GM12878 (cell line): ENCODE data around the gene GPR141. TPM values are rescaled to one million over a fixed set of nuclear protein-coding genes. Genes with fewer than 3 reads are reported as not detected.

Experiments used
- ATAC-seq: fragments of 200-7000 bp; cut with Tn5 transposase; 3 replicates; pipeline ENCODE4 v1.9.1; 2020; ENCODE audit warnings: mild to moderate bottlenecking, moderate library complexity
- BruUV-seq: library from RNA; stranded (reverse); fragments of 400-500 nt; replicated peaks from 2 replicates; lab custom pipeline; 2021; lab: Mats Ljungman, UMichigan
- CTCF ChIA-PET: fragments of 300-600 bp; sonication (Branson Sonifier 250); formaldehyde crosslinking; extraction: SDS; loops from one replicate; lab custom pipeline; 2021; ENCODE audit warnings: inconsistent platforms; lab: Yijun Ruan, JAX
- POLR2A ChIA-PET: fragments of 350-600 bp; formaldehyde crosslinking; extraction: SDS; loops from one replicate; lab custom pipeline; 2021; ENCODE audit warnings: inconsistent platforms; lab: Charles Lee
- RAD21 ChIA-PET: fragments of 300-600 bp; sonication (Branson Sonifier 250); formaldehyde crosslinking; loops from one replicate; lab custom pipeline; 2023; ENCODE audit warnings: antibody characterized with exemption; ENCODE audit not compliant: unreplicated experiment; lab: Charles Lee
- SMC1A ChIA-PET: fragments of 300-600 bp; sonication (Branson Sonifier 250); formaldehyde crosslinking; loops from one replicate; lab custom pipeline; 2023; ENCODE audit not compliant: unreplicated experiment, uncharacterized antibody; lab: Charles Lee
- DNase-seq: peaks from one replicate; pipeline ENCODE4 v3.0.0-alpha.2; 2011; ENCODE audit warnings: low read depth, low spot score
- FAIRE-seq: peaks from 3 replicates; lab custom pipeline; 2011; peaks lifted over from hg19 to GRCh38; lab: Jason Lieb, UNC
- H2AFZ ChIP-seq: 2 replicates; pipeline ENCODE4 v1.6.0; 2011; ENCODE audit warnings: low read depth, low read length, control low read depth; ENCODE audit not compliant: control insufficient read depth
- H3K27ac ChIP-seq: 2 replicates; pipeline ENCODE4 v1.5.1; 2011; ENCODE audit warnings: control low read depth; ENCODE audit not compliant: control insufficient read depth, insufficient read depth
- H3K27me3 ChIP-seq, 2 experiments: replicated peaks in 1 of 2; 2 replicates each; pipeline versions ENCODE4 v1.6.0 to v1.6.1; 2011; ENCODE audit warnings: low read length in 1 of 2; ENCODE audit not compliant: control insufficient read depth in 2 of 2, insufficient read depth in 2 of 2
- H3K36me3 ChIP-seq, 2 experiments: 2 replicates each; pipeline ENCODE4 v1.5.1; 2011; ENCODE audit warnings: low read length in 1 of 2; ENCODE audit not compliant: control insufficient read depth in 2 of 2, insufficient read depth in 2 of 2
- H3K4me1 ChIP-seq: 2 replicates; pipeline ENCODE4 v1.6.1; 2011; ENCODE audit warnings: mild to moderate bottlenecking, low read length, moderate library complexity, mixed read lengths; ENCODE audit not compliant: control insufficient read depth, insufficient read depth
- H3K4me2 ChIP-seq: 2 replicates; pipeline ENCODE4 v1.6.0; 2011; ENCODE audit warnings: control low read depth; ENCODE audit not compliant: control insufficient read depth, insufficient read depth
- H3K4me3 ChIP-seq: fragments of 200-600 bp; sonication (generic); 2 replicates; pipeline ENCODE4 v1.5.1; 2016
- H3K79me2 ChIP-seq: 2 replicates; pipeline ENCODE4 v1.6.0; 2011; ENCODE audit warnings: low read length; ENCODE audit not compliant: control insufficient read depth, insufficient read depth
- H3K9ac ChIP-seq: 2 replicates; pipeline ENCODE4 v1.8.0; 2011; ENCODE audit warnings: low read length, control low read depth, mixed read lengths; ENCODE audit not compliant: control insufficient read depth, insufficient read depth
- H3K9me3 ChIP-seq: replicated peaks from 3 replicates; pipeline ENCODE4 v1.5.1; 2011; ENCODE audit warnings: mild to moderate bottlenecking, low read length; ENCODE audit not compliant: control insufficient read depth, insufficient read depth
- H4K20me1 ChIP-seq: 2 replicates; pipeline ENCODE4 v1.6.0; 2011; ENCODE audit not compliant: control insufficient read depth, insufficient read depth
- CHD1 ChIP-seq: IDR thresholded peaks from 2 replicates; pipeline ENCODE4 v1.6.1; 2012; ENCODE audit warnings: low read depth, low read length, improper control_type of control experiment
- CTCF ChIP-seq, 3 experiments: IDR thresholded peaks in 2 of 3; conservative IDR thresholded peaks in 1 of 3; 2 replicates each; pipeline ENCODE4 v1.5.1; 2011; ENCODE audit warnings: low read depth in 3 of 3, low read length in 3 of 3, mild to moderate bottlenecking in 3 of 3, control low read depth in 2 of 3, moderate library complexity in 2 of 3, inconsistent platforms in 1 of 3, mixed read lengths in 1 of 3; ENCODE audit not compliant: control insufficient read depth in 2 of 3, insufficient read depth in 1 of 3; ENCODE audit errors: extremely low read depth in 1 of 3
- EGR1 ChIP-seq, 2 experiments: IDR thresholded peaks; 1 replicate in 1 of 2; 2 replicates in 1 of 2; pipeline ENCODE4 v1.6.1; 2011 to 2012; ENCODE audit warnings: low read depth in 2 of 2, low read length in 2 of 2, borderline replicate concordance in 1 of 2, mild to moderate bottlenecking in 1 of 2, moderate library complexity in 1 of 2
- MYC ChIP-seq: IDR thresholded peaks from 2 replicates; pipeline ENCODE4 v1.6.1; 2011; ENCODE audit warnings: mild to moderate bottlenecking, low read length, moderate library complexity, inconsistent platforms; ENCODE audit not compliant: insufficient read depth, insufficient replicate concordance, insufficient read length, severe bottlenecking
- PAX5 ChIP-seq: IDR thresholded peaks from 2 replicates; pipeline ENCODE4 v1.6.1; 2011; ENCODE audit warnings: low read depth, low read length, borderline replicate concordance
- RFX5 ChIP-seq: IDR thresholded peaks from 2 replicates; pipeline ENCODE4 v1.6.1; 2011; ENCODE audit warnings: low read depth, low read length, improper control_type of control experiment
- TCF7 ChIP-seq: IDR thresholded peaks from 2 replicates; pipeline ENCODE4 v1.6.1; 2014; ENCODE audit warnings: antibody characterized with exemption, borderline replicate concordance
- WGBS: methylation state at CpG from one replicate; pipeline ENCODE4 v1.1.6; 2016; ENCODE audit warnings: low lambda C conversion rate; ENCODE audit not compliant: insufficient replicate concordance, insufficient coverage; ENCODE audit errors: missing lambda C conversion rate; 5-methylcytosine and 5-hydroxymethylcytosine counted together
- in situ Hi-C: fragments of 300-500 bp; cut with MboI; formaldehyde crosslinking; loops from 9 replicates; pipeline ENCODE4 v1.14.3; 2018; ENCODE audit warnings: mixed read lengths
- intact Hi-C: fragments of 100-400 bp; cut with micrococcal nuclease; formaldehyde crosslinking; loops from one replicate; pipeline ENCODE4 v1.14.2; 2022; ENCODE audit not compliant: unreplicated experiment
- polyA plus RNA-seq, 11 experiments: library from polyadenylated mRNA; depleted of rRNA in 4 of 11; unstranded in 6 of 11; stranded (reverse) in 5 of 11; fragments of >200 nt; fragmentation: Nextera tagmentation in 4 of 11; fragmentation: Illumina TruSeq in 1 of 11; extraction: Ambion mirVana in 4 of 11; extraction: Trizol in 1 of 11; gene quantifications; 1 replicate in 1 of 11; 2 replicates in 10 of 11; pipeline versions ENCODE4 v1.2.1 to v1.2.3, GENCODE V29; 2011 to 2016; ENCODE audit warnings: inconsistent platforms in 2 of 11, missing spikeins in 2 of 11, low read depth in 1 of 11
- total RNA-seq, 4 experiments: library from RNA; depleted of rRNA in 3 of 4; stranded (reverse); fragments of >200 nt in 3 of 4; fragmentation: Illumina TruSeq in 1 of 4; extraction: Trizol in 1 of 4; gene quantifications; 2 replicates each; pipeline versions ENCODE4 v1.2.1 to v1.2.3, GENCODE V29; 2013 to 2021

GPR141 gene
- total and polyA plus RNA-seq, 10 of the 15 experiments (the other 5 are each of a cell fraction or from before 2014, with no cell fraction given) = 0.56 to 3.9 (median 1.2) TPM

- DNase-seq (no peak), ATAC-seq (no peak), FAIRE-seq (no peak)
- BruUV-seq = no TSS peak
- in situ Hi-C loops (no loop called here), intact Hi-C loops (loop anchor here (5.0 kb wide), 1 partner anchor 42 kb away; the partner anchor contains the start of gene GPR141)
- peaks cover 7% of the 10 kb centered on the region for H3K4me1 ChIP-seq
- RAD21 ChIA-PET = interaction anchor here (0.9 to 1.6 kb wide), 5 partner anchors 17 to 92 kb away, joined by 3 to 9 read pairs (median 3); partner anchors contain the start of gene GPR141
- H3K4me3 ChIP-seq = no peak overlapping the region
- 93% methylated on average over 4 of the region's 4 CpGs for WGBS
- no peak for TF ChIP-seq CTCF (IDR thresholded peaks at IDR 0.05 in 2 of 3, conservative IDR thresholded peaks at IDR 0.05 in 1 of 3; ENCODE audit: control insufficient read depth in 2 of 3, extremely low read depth in 1 of 3, insufficient read depth in 1 of 3, low read depth in 3 of 3, low read length in 3 of 3)
- TF ChIP-seq MYC = no peak
- no peaks in the 10 kb centered on the region for H3K79me2 ChIP-seq
- H3K9me3 ChIP-seq = no peaks in the 10 kb centered on the region
- H3K36me3 ChIP-seq = no peaks in the 10 kb centered on the region
- H4K20me1 ChIP-seq = no peaks in the 10 kb centered on the region
- CTCF ChIA-PET = interaction anchor here (0.9 to 1.6 kb wide), 3 partner anchors 9 to 110 kb away, joined by 3 to 7 read pairs (median 4); no protein-coding TSS in a partner anchor
- no peak overlapping the region for H3K9ac ChIP-seq
- SMC1A ChIA-PET = interaction anchor here (0.7 to 1.5 kb wide), 8 partner anchors 16 to 109 kb away, joined by 3 to 6 read pairs (median 4); partner anchors contain the start of gene GPR141
- no peak overlapping the region for H3K27ac ChIP-seq
- H3K27me3 ChIP-seq = no peaks in the 10 kb centered on the region
- H2AFZ ChIP-seq = no peak overlapping the region
- POLR2A ChIA-PET = no interaction called here
- no peak overlapping the region for H3K4me2 ChIP-seq
Observed at GRCh38 chr7:37724732-37725131, 41.2 kb downstream of the GPR141 start.

GRCh38 chr7:37726016-37726415 is 42.5 kb downstream of the GPR141 start:
- H3K27ac ChIP-seq = no peak overlapping the region
- ATAC-seq (no peak), DNase-seq (no peak), FAIRE-seq (no peak)
- no peak overlapping the region for H3K4me3 ChIP-seq
- H3K79me2 ChIP-seq = no peaks in the 10 kb centered on the region
- ChIA-PET POLR2A (interaction anchor here (0.7 kb wide), 1 partner anchor 93 kb away, joined by 3 read pairs; no protein-coding TSS in a partner anchor), SMC1A (interaction anchor here (1.2 to 1.9 kb wide), 5 partner anchors 18 to 121 kb away, joined by 3 to 8 read pairs (median 6); no protein-coding TSS in a partner anchor)
- no peak overlapping the region for H3K9ac ChIP-seq
- H3K9me3 ChIP-seq = no peaks in the 10 kb centered on the region
- H3K27me3 ChIP-seq = no peaks in the 10 kb centered on the region
- intact Hi-C loops = no loop called here
- 100% methylated on average over 1 of the region's 1 CpG for WGBS
- no peaks in the 10 kb centered on the region for H3K36me3 ChIP-seq
- H3K4me2 ChIP-seq = no peak overlapping the region
- TF ChIP-seq CHD1 (no peak), RFX5 (no peak), TCF7 (peak; percentile 26; the same call in 1 of the 2 replicates), EGR1 (IDR thresholded peaks at IDR 0.05; ENCODE audit: borderline replicate concordance in 1 of 2, low read depth in 2 of 2, low read length in 2 of 2) (no peak), PAX5 (no peak)
- TF ChIP-seq, all 136 proteins: peak for 1
- RAD21 ChIA-PET = interaction anchor here (1.0 to 1.6 kb wide), 2 partner anchors 9 to 42 kb away, joined by 3 to 5 read pairs; partner anchors contain the start of gene GPR141
- in situ Hi-C loops = no loop called here
- CTCF ChIA-PET = interaction anchor here (0.6 to 1.7 kb wide), 3 partner anchors 55 to 341 kb away, joined by 3 to 6 read pairs (median 3); no protein-coding TSS in a partner anchor
- Histone ChIP-seq H4K20me1 (no peaks in the 10 kb centered on the region), H3K4me1 (peaks cover 7% of the 10 kb centered on the region), H2AFZ (no peak overlapping the region)
- BruUV-seq = no TSS peak
